Lower leg skin (tissue), 3 donors: Measurements from ENCODE around the gene B9D1.

Experiments
- POLR2A ChIP-seq, 2 donors: fragments of 450-650 bp; IDR thresholded peaks; one replicate each; pipeline ENCODE4 v1.6.1; 2016 to 2017; ENCODE audit warnings: antibody characterized with exemption in 2 of 2, mild to moderate bottlenecking in 1 of 2, moderate library complexity in 1 of 2
- TF ChIP-seq, protein P1 (sequence below), 3 donors: fragments of 450-650 bp; IDR thresholded peaks; one replicate each; pipeline ENCODE4 v1.5.1; 2016; ENCODE audit warnings: antibody characterized with exemption in 3 of 3, mild to moderate bottlenecking in 3 of 3, moderate library complexity in 2 of 3

DNA sequence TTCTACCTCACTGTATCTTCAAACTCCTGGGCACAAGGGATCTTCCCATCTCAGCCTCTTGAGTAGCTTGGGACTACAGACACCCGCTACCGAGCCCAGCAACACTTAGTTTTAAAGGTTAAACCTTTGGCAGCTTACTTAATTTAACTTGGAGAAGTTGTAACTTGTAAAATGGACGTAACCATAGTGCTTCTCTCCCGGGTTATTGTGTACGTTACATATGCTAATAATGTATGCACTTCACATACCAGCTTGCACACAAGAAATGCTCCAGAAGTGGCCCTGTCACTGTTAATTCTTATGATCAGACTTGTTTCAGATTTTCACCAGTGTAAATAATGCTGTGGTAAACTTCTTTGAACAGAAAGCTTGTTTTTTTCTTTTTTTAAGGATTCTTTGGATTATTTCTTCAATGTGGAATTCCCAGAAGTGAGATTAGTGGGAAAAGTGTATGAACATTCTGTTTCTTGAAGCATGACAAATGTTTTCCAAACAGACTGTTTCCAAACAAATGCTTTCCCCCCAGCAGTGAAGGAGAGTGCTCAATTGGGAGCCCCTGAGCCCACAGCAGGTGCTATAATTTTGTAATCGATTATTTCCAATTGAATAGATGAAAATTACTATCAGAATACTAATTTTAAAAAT is 63.8 kb downstream of the B9D1 start:
- TF ChIP-seq, protein P1, sequence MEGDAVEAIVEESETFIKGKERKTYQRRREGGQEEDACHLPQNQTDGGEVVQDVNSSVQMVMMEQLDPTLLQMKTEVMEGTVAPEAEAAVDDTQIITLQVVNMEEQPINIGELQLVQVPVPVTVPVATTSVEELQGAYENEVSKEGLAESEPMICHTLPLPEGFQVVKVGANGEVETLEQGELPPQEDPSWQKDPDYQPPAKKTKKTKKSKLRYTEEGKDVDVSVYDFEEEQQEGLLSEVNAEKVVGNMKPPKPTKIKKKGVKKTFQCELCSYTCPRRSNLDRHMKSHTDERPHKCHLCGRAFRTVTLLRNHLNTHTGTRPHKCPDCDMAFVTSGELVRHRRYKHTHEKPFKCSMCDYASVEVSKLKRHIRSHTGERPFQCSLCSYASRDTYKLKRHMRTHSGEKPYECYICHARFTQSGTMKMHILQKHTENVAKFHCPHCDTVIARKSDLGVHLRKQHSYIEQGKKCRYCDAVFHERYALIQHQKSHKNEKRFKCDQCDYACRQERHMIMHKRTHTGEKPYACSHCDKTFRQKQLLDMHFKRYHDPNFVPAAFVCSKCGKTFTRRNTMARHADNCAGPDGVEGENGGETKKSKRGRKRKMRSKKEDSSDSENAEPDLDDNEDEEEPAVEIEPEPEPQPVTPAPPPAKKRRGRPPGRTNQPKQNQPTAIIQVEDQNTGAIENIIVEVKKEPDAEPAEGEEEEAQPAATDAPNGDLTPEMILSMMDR (IDR thresholded peaks at IDR 0.05), result no peak
- TF ChIP-seq POLR2A (IDR thresholded peaks at IDR 0.05), result no peak
